Measurements from ENCODE around the gene TRPV3.

The TRPV3 gene

DNA sequence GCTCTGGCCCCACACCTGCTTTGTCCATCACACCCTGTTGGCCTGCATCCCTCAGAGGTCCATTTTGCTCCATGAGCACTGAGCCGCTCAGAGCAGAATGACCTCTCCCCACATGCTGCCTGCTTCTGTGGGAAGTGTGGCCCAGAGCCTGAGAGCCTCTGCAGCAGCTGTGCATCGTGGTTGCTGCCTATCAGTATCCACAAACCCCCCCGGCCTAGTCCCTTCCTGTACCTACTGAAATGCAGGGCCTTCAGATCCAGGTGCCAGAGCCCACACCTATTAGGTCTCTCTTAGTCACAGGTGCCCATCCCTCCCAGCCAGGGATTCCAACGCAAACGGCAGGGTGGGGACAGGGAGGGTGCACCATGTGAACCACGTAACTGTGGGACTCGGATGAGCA is 16.6 kb upstream of the TRPV3 start:
- no peak for DNase-seq
- H3K27ac ChIP-seq (ENCODE audit: insufficient read depth in 1 of 2, low read depth in 1 of 2, low read length in 2 of 2, poor library complexity in 1 of 2, severe bottlenecking in 2 of 2): no peak overlapping the region
- POLR2A ChIA-PET: no interaction called here

DNA sequence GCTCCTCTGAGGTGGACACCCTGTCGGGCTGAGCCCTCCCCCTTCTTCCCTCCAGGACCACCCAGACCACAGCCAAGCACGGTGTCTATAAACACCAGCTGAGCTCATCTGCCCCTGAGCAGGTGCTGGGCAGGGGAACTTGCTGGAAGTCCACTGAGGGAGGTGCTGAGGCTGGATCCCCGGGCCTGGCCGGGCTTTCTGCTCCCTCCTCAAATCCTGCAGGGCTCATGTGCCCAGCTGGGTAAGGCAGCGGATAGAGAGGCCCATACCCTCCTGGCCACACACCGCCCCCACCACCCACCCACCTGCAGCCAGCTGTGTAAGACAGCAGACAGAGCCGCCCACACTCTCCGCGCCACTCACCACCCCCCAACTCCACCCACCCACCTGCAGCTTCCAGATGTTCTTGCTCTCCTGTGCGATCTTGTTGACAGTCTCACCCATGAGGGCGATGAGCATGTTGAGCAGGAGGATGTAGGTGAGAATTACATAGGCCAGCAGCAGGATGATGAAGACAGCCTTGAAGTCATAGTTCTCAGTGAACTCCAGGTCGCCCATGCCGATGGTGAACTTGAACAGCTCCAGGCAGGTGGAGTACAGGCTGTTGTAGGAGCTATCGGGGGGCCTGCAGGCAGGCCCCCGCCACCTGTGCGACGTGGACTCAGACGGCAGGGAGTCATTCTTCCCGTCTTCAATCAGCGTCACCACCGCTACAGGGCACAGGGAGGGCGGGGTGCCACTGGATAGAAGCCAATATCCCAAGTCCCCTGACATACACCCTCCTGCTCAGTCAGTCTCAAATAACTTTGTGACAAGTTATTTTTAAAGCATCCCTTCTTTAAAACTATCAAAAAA is 15.9 kb upstream of the TRPV3 start:
- Histone ChIP-seq H3K9me3 (ENCODE audit: control extremely low read depth in 1 of 5, control insufficient read depth in 4 of 5, insufficient read depth in 2 of 5, low read depth in 1 of 5, low read length in 4 of 5) (no peaks in the 10 kb centered on the region), H3K27ac (ENCODE audit: insufficient read depth in 1 of 2, low read depth in 1 of 2, low read length in 2 of 2, poor library complexity in 1 of 2, severe bottlenecking in 2 of 2) (no peak overlapping the region), H3K27me3 (replicated peaks in 2 of 5; ENCODE audit: control insufficient read depth in 4 of 5, insufficient read depth in 5 of 5, low read length in 4 of 5) (no peaks in the 10 kb centered on the region), H3K4me3 (ENCODE audit: control insufficient read depth in 1 of 7, extremely low read depth in 1 of 7, insufficient read depth in 4 of 7, low read depth in 2 of 7, low read length in 6 of 7) (no peak overlapping the region), H3K4me1 (ENCODE audit: control extremely low read depth in 1 of 4, control insufficient read depth in 4 of 4, insufficient read depth in 4 of 4, low read length in 3 of 4) (no peaks in the 10 kb centered on the region), H3K36me3 (ENCODE audit: control insufficient read depth in 4 of 4, insufficient read depth in 4 of 4, low read length in 3 of 4) (peaks cover 2 to 20% (median 10%) of the 10 kb centered on the region in 4 experiments)
- CTCF ChIA-PET: no interaction called here
- DNase-seq: no peak
- POLR2A ChIA-PET: no interaction called here
- WGBS (ENCODE audit: insufficient coverage): 95% methylated on average over 15 of the region's 22 CpGs

More for the DNA sequence above, 16.6 kb upstream of the TRPV3 start:
- Histone ChIP-seq H3K4me1 (ENCODE audit: control extremely low read depth in 1 of 4, control insufficient read depth in 4 of 4, insufficient read depth in 4 of 4, low read length in 3 of 4) (no peaks in the 10 kb centered on the region), H3K9me3 (ENCODE audit: control extremely low read depth in 1 of 5, control insufficient read depth in 4 of 5, insufficient read depth in 2 of 5, low read depth in 1 of 5, low read length in 4 of 5) (no peaks in the 10 kb centered on the region), H3K27me3 (replicated peaks in 2 of 5; ENCODE audit: control insufficient read depth in 4 of 5, insufficient read depth in 5 of 5, low read length in 4 of 5) (no peaks in the 10 kb centered on the region), H3K4me3 (ENCODE audit: control insufficient read depth in 1 of 7, extremely low read depth in 1 of 7, insufficient read depth in 4 of 7, low read depth in 2 of 7, low read length in 6 of 7) (no peak overlapping the region), H3K36me3 (ENCODE audit: control insufficient read depth in 4 of 4, insufficient read depth in 4 of 4, low read length in 3 of 4) (peaks cover 4 to 20% (median 10%) of the 10 kb centered on the region in 4 experiments)
- 96% methylated on average over 6 of the region's 7 CpGs for WGBS (ENCODE audit: insufficient coverage)
- CTCF ChIA-PET: no interaction called here

DNA sequence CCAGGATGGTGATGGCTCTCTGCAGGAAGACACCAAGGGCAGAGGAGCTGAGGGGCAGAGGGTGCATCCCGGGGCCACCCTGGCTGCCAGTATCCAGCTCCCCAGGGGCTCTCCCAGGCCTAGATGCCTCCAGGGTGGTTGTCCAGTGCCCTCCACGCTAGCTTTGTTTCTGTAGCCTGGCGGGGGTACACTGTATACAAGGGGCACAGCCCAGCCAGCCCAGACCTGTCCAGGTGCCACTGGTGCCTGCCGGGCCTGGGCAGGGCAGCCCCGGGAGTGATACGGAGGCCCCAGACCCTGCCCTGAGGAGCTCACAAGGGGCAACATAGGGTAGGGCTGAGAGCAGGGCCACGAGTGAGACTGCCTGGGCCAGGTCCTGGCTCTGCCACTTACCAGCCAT is 14.6 kb upstream of the TRPV3 start:
- H3K4me3 ChIP-seq (ENCODE audit: control insufficient read depth in 1 of 7, extremely low read depth in 1 of 7, insufficient read depth in 4 of 7, low read depth in 2 of 7, low read length in 6 of 7): no peak overlapping the region
- 98% methylated on average over 7 of the region's 7 CpGs for WGBS (ENCODE audit: insufficient coverage)
- DNase-seq: no peak
- H3K4me1 ChIP-seq (ENCODE audit: control extremely low read depth in 1 of 4, control insufficient read depth in 4 of 4, insufficient read depth in 4 of 4, low read length in 3 of 4): no peaks in the 10 kb centered on the region
- ChIA-PET CTCF (no interaction called here), POLR2A (no interaction called here)
- peaks cover 2 to 20% (median 10%) of the 10 kb centered on the region in 4 experiments for H3K36me3 ChIP-seq (ENCODE audit: control insufficient read depth in 4 of 4, insufficient read depth in 4 of 4, low read length in 3 of 4)
- no peaks in the 10 kb centered on the region for H3K9me3 ChIP-seq (ENCODE audit: control extremely low read depth in 1 of 5, control insufficient read depth in 4 of 5, insufficient read depth in 2 of 5, low read depth in 1 of 5, low read length in 4 of 5)
- H3K27me3 ChIP-seq (replicated peaks in 2 of 5; ENCODE audit: control insufficient read depth in 4 of 5, insufficient read depth in 5 of 5, low read length in 4 of 5): no peaks in the 10 kb centered on the region
- H3K27ac ChIP-seq (ENCODE audit: insufficient read depth in 1 of 2, low read depth in 1 of 2, low read length in 2 of 2, poor library complexity in 1 of 2, severe bottlenecking in 2 of 2): no peak overlapping the region

DNA sequence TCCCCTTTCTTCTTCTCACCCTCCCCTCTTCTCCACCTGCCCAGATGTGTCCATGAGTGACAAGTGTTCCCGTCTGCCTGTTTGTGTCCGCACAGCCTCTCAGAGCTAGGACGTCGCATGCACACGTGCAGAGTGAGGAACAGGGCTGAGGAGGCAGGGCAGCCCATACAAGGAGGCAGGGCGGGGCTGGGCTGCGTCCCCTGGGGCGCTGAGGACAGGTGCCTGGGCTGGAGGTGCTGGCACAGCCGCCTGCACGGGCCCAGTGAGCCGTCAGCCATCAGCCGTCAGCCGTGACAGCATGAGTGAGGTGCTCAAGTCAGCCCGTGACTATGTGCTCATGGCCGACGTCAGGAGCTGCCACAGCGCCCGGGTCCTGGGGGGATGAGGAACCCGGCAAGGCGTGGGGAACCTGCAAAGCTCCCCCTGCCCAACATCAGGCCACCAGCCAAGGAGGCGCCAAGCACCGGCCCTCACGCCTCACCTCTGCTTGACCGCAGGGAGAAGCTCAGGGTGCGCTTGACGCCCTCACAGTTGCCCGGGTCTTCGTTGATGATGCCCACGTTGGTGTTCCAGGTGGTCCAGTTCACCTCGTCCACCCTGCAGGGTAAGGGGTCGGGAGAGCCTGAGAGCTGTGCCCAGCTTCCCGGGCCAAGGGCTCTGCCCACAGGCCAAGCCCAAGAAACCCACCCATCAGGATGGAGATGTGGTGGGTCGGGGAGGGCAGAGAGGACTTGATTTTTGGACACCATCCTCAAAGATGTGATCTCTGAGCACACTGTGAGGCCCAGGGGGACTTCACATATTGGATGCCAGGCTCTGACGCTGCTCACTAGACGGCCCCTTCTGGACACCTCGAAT is 13.7 kb upstream of the TRPV3 start:
- Histone ChIP-seq H3K4me3 (ENCODE audit: control insufficient read depth in 1 of 7, extremely low read depth in 1 of 7, insufficient read depth in 4 of 7, low read depth in 2 of 7, low read length in 6 of 7) (no peak overlapping the region), H3K36me3 (ENCODE audit: control insufficient read depth in 4 of 4, insufficient read depth in 4 of 4, low read length in 3 of 4) (peaks cover 2 to 23% (median 14%) of the 10 kb centered on the region in 4 experiments), H3K27me3 (replicated peaks in 2 of 5; ENCODE audit: control insufficient read depth in 4 of 5, insufficient read depth in 5 of 5, low read length in 4 of 5) (no peaks in the 10 kb centered on the region), H3K27ac (ENCODE audit: insufficient read depth in 1 of 2, low read depth in 1 of 2, low read length in 2 of 2, poor library complexity in 1 of 2, severe bottlenecking in 2 of 2) (no peak overlapping the region), H3K4me1 (ENCODE audit: control extremely low read depth in 1 of 4, control insufficient read depth in 4 of 4, insufficient read depth in 4 of 4, low read length in 3 of 4) (no peaks in the 10 kb centered on the region), H3K9me3 (ENCODE audit: control extremely low read depth in 1 of 5, control insufficient read depth in 4 of 5, insufficient read depth in 2 of 5, low read depth in 1 of 5, low read length in 4 of 5) (no peaks in the 10 kb centered on the region)
- ChIA-PET POLR2A (no interaction called here), CTCF (no interaction called here)
- 96% methylated on average over 29 of the region's 36 CpGs for WGBS (ENCODE audit: insufficient coverage)
- DNase-seq: no peak

DNA sequence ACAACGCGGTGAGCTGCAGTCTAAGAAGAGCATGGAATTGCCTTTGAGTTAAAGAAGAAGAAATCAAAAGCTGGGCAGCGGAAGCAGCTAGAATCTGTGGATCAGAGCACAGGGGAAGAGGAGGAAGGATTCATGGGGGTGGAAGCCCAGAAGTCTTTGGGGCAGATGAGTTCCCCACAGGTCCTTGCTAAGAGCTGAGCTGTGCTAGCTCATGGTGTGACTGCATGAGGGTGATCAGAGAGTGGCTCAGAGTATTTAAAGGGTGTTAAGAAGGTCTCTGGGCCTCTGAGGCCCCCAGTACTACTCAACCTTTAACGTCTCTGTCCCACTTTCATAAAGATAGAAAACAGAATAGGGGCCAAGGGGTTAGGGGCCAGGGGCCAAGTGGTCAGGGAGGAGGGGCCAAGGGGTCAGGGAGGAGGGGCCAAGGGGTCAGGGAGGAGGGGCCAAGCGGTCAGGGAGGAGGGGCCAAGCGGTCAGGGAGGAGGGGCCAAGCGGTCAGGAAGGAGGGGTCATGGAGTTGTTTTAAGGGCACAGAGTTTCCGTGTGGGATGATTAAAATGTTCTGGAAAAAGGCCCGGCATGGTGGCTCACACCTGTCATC is 12.0 kb upstream of the TRPV3 start:
- CTCF ChIA-PET: no interaction called here
- Histone ChIP-seq H3K4me3 (ENCODE audit: control insufficient read depth in 1 of 7, extremely low read depth in 1 of 7, insufficient read depth in 4 of 7, low read depth in 2 of 7, low read length in 6 of 7) (no peak overlapping the region), H3K27me3 (replicated peaks in 2 of 5; ENCODE audit: control insufficient read depth in 4 of 5, insufficient read depth in 5 of 5, low read length in 4 of 5) (no peaks in the 10 kb centered on the region), H3K9me3 (ENCODE audit: control extremely low read depth in 1 of 5, control insufficient read depth in 4 of 5, insufficient read depth in 2 of 5, low read depth in 1 of 5, low read length in 4 of 5) (no peaks in the 10 kb centered on the region), H3K4me1 (ENCODE audit: control extremely low read depth in 1 of 4, control insufficient read depth in 4 of 4, insufficient read depth in 4 of 4, low read length in 3 of 4) (no peaks in the 10 kb centered on the region), H3K27ac (ENCODE audit: insufficient read depth in 1 of 2, low read depth in 1 of 2, low read length in 2 of 2, poor library complexity in 1 of 2, severe bottlenecking in 2 of 2) (no peak overlapping the region), H3K36me3 (ENCODE audit: control insufficient read depth in 4 of 4, insufficient read depth in 4 of 4, low read length in 3 of 4) (peaks cover 4 to 25% (median 17%) of the 10 kb centered on the region in 4 experiments)
- no peak for DNase-seq
- WGBS (ENCODE audit: insufficient coverage): 96% methylated on average over 5 of the region's 9 CpGs
- POLR2A ChIA-PET: no interaction called here

DNA sequence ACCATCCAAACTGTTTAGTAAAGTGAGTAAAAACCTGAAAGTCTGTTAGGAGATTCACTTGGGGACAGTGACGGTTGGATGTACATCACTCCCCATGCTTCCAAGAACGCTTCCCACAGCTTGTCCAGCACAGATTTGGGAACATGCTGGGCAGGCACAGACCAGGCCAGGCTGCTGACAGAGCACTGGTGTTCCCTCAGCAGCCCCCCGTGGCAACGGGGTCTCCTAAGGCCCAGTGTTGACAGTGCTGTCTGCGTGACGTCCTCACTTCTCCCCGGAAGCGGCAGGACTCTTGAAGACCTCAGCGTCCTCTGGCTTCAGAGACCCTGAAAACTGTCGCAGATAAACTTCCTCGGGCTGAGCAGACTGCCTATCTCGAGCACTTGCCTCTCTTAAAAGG is 8.9 kb upstream of the TRPV3 start:
- no peaks in the 10 kb centered on the region for H3K27me3 ChIP-seq (replicated peaks in 2 of 5; ENCODE audit: control insufficient read depth in 4 of 5, insufficient read depth in 5 of 5, low read length in 4 of 5)
- H3K4me3 ChIP-seq (ENCODE audit: control insufficient read depth in 1 of 7, extremely low read depth in 1 of 7, insufficient read depth in 4 of 7, low read depth in 2 of 7, low read length in 6 of 7): no peak overlapping the region
- DNase-seq: no peak
- 99% methylated on average over 12 of the region's 12 CpGs for WGBS (ENCODE audit: insufficient coverage)
- ChIA-PET CTCF (no interaction called here), POLR2A (interaction anchor here (0.6 kb wide), 1 partner anchor 1083 kb away, joined by 4 read pairs; no protein-coding TSS in a partner anchor)
- peaks cover 2 to 15% (median 12%) of the 10 kb centered on the region in 4 experiments for H3K36me3 ChIP-seq (ENCODE audit: control insufficient read depth in 4 of 4, insufficient read depth in 4 of 4, low read length in 3 of 4)
- H3K9me3 ChIP-seq (ENCODE audit: control extremely low read depth in 1 of 5, control insufficient read depth in 4 of 5, insufficient read depth in 2 of 5, low read depth in 1 of 5, low read length in 4 of 5): no peaks in the 10 kb centered on the region
- H3K4me1 ChIP-seq (ENCODE audit: control extremely low read depth in 1 of 4, control insufficient read depth in 4 of 4, insufficient read depth in 4 of 4, low read length in 3 of 4): peaks cover 0 to 6% (median 4%) of the 10 kb centered on the region in 4 experiments
- H3K27ac ChIP-seq (ENCODE audit: insufficient read depth in 1 of 2, low read depth in 1 of 2, low read length in 2 of 2, poor library complexity in 1 of 2, severe bottlenecking in 2 of 2): no peak overlapping the region
